ENCODE data around the gene TTC38.

The TTC38 gene

DNA sequence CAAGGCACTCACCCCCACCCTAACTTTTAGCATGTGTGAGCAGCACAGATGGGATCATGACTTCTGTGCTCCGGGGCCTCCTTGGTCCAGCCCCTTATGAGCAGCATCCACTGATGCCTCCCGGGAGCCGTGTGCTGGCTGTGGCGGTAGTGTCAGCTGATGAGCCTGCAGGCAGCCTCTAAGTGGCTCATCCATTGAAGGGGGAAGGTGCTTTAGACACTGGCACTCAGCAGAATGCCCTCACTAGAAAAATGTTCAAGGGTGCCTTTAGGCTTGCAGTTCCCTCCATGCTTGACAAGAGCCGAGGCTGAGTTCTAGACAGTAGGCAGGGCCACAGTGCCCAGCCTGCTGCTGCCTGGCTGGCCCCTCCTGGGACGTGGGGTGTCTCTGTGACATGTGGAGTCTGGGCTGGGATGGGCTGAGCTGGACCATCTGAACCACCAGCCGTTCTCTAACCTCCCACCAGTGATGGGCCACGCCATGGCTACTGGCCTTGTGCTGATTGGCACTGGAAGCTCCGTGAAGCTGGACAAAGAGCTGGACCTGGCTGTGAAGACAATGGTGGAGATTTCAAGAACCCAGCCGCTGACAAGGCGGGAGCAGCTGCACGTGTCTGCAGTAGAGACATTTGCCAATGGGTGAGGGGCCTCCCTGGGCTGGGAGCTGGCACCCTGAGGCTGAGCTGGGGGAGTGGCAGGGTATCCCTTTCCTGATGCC lies 5.8 kb downstream of the TTC38 start:
- Histone ChIP-seq H3K27me3 (replicated peaks in 2 of 5; ENCODE audit: control insufficient read depth in 4 of 5, insufficient read depth in 5 of 5, low read length in 4 of 5) (no peaks in the 10 kb centered on the region), H3K4me1 (ENCODE audit: control extremely low read depth in 1 of 4, control insufficient read depth in 4 of 4, insufficient read depth in 4 of 4, low read length in 3 of 4) (no peaks in the 10 kb centered on the region), H3K9me3 (ENCODE audit: control extremely low read depth in 1 of 5, control insufficient read depth in 4 of 5, insufficient read depth in 2 of 5, low read depth in 1 of 5, low read length in 4 of 5) (peaks cover 0 to 4% (median 0%) of the 10 kb centered on the region in 5 experiments), H3K36me3 (ENCODE audit: control insufficient read depth in 4 of 4, insufficient read depth in 4 of 4, low read length in 3 of 4) (peaks cover 10 to 54% (median 45%) of the 10 kb centered on the region in 4 experiments), H3K4me3 (ENCODE audit: control insufficient read depth in 1 of 7, extremely low read depth in 1 of 7, insufficient read depth in 4 of 7, low read depth in 2 of 7, low read length in 6 of 7) (no peak overlapping the region), H3K27ac (ENCODE audit: insufficient read depth in 1 of 2, low read depth in 1 of 2, low read length in 2 of 2, poor library complexity in 1 of 2, severe bottlenecking in 2 of 2) (no peak overlapping the region)
- 98% methylated on average over 11 of the region's 12 CpGs for WGBS (ENCODE audit: insufficient coverage)
- CTCF ChIA-PET, result interaction anchor here (2.4 kb wide), 1 partner anchor 12 kb away, joined by 6 read pairs; no protein-coding TSS in a partner anchor
- POLR2A ChIA-PET, result no interaction called here
- DNase-seq, result no peak

DNA sequence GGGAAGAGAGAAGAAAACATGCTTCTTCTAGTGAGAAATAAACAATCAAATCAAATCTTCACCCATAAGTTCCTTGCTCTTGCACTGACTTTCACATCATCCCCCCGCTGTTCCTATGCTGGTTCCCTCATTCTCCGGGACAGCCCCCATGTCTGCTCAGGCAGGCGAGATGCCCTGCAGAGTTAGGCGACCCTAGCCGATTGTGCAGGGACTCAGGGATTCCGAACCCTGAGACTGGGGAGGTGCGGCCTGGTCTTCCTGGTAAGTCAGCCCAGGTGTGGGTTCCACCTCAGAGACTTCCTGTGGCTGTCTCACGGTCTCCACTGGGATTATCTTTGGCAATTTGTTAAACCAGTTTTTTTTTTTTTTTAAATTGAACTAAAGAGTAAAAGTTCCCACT lies 6.6 kb downstream of the TTC38 start:
- Histone ChIP-seq H3K9me3 (ENCODE audit: control extremely low read depth in 1 of 5, control insufficient read depth in 4 of 5, insufficient read depth in 2 of 5, low read depth in 1 of 5, low read length in 4 of 5) (peaks cover 0 to 4% (median 0%) of the 10 kb centered on the region in 5 experiments), H3K4me3 (ENCODE audit: control insufficient read depth in 1 of 7, extremely low read depth in 1 of 7, insufficient read depth in 4 of 7, low read depth in 2 of 7, low read length in 6 of 7) (no peak overlapping the region), H3K4me1 (ENCODE audit: control extremely low read depth in 1 of 4, control insufficient read depth in 4 of 4, insufficient read depth in 4 of 4, low read length in 3 of 4) (no peaks in the 10 kb centered on the region), H3K36me3 (ENCODE audit: control insufficient read depth in 4 of 4, insufficient read depth in 4 of 4, low read length in 3 of 4) (peaks cover 12 to 61% (median 52%) of the 10 kb centered on the region in 4 experiments), H3K27me3 (replicated peaks in 2 of 5; ENCODE audit: control insufficient read depth in 4 of 5, insufficient read depth in 5 of 5, low read length in 4 of 5) (no peaks in the 10 kb centered on the region), H3K27ac (ENCODE audit: insufficient read depth in 1 of 2, low read depth in 1 of 2, low read length in 2 of 2, poor library complexity in 1 of 2, severe bottlenecking in 2 of 2) (no peak overlapping the region)
- CTCF ChIA-PET, result no interaction called here
- DNase-seq, result no peak
- POLR2A ChIA-PET, result no interaction called here
- WGBS (ENCODE audit: insufficient coverage), result 98% methylated on average over 8 of the region's 8 CpGs

- peaks cover 0 to 4% (median 0%) of the 10 kb centered on the region in 5 experiments for H3K9me3 ChIP-seq (ENCODE audit: control extremely low read depth in 1 of 5, control insufficient read depth in 4 of 5, insufficient read depth in 2 of 5, low read depth in 1 of 5, low read length in 4 of 5)
- no peaks in the 10 kb centered on the region for H3K4me1 ChIP-seq (ENCODE audit: control extremely low read depth in 1 of 4, control insufficient read depth in 4 of 4, insufficient read depth in 4 of 4, low read length in 3 of 4)
- H3K27ac ChIP-seq (ENCODE audit: insufficient read depth in 1 of 2, low read depth in 1 of 2, low read length in 2 of 2, poor library complexity in 1 of 2, severe bottlenecking in 2 of 2), result no peak overlapping the region
- no peak for DNase-seq
- ChIA-PET CTCF (interaction anchor here (1.0 to 1.2 kb wide), 2 partner anchors 11 to 40 kb away, joined by 3 read pairs; no protein-coding TSS in a partner anchor), POLR2A (interaction anchor here (0.6 kb wide), 1 partner anchor 10 kb away, joined by 3 read pairs; no protein-coding TSS in a partner anchor)
- H3K4me3 ChIP-seq (ENCODE audit: control insufficient read depth in 1 of 7, extremely low read depth in 1 of 7, insufficient read depth in 4 of 7, low read depth in 2 of 7, low read length in 6 of 7), result no peak overlapping the region
- no peaks in the 10 kb centered on the region for H3K27me3 ChIP-seq (replicated peaks in 2 of 5; ENCODE audit: control insufficient read depth in 4 of 5, insufficient read depth in 5 of 5, low read length in 4 of 5)
- 74% methylated on average over 2 of the region's 3 CpGs for WGBS (ENCODE audit: insufficient coverage)
- peaks cover 15 to 71% (median 60%) of the 10 kb centered on the region in 4 experiments for H3K36me3 ChIP-seq (ENCODE audit: control insufficient read depth in 4 of 4, insufficient read depth in 4 of 4, low read length in 3 of 4)
Observed at GRCh38 chr22:46275455-46276122, 7.8 kb downstream of the TTC38 start.

- POLR2A ChIA-PET, result no interaction called here
- CTCF ChIA-PET, result interaction anchor here (0.6 to 1.0 kb wide), 2 partner anchors 8 to 39 kb away, joined by 3 read pairs; partner anchors contain the start of gene TTC38
Observed at GRCh38 chr22:46276563-46276962, 8.8 kb downstream of the TTC38 start.

GRCh38 chr22:46278656-46279645 lies 11.1 kb downstream of the TTC38 start:
- DNase-seq, result no peak
- Histone ChIP-seq H3K36me3 (ENCODE audit: control insufficient read depth in 4 of 4, insufficient read depth in 4 of 4, low read length in 3 of 4) (peaks cover 15 to 81% (median 64%) of the 10 kb centered on the region in 4 experiments), H3K4me3 (ENCODE audit: control insufficient read depth in 1 of 7, extremely low read depth in 1 of 7, insufficient read depth in 4 of 7, low read depth in 2 of 7, low read length in 6 of 7) (no peak overlapping the region), H3K27me3 (replicated peaks in 2 of 5; ENCODE audit: control insufficient read depth in 4 of 5, insufficient read depth in 5 of 5, low read length in 4 of 5) (no peaks in the 10 kb centered on the region), H3K27ac (ENCODE audit: insufficient read depth in 1 of 2, low read depth in 1 of 2, low read length in 2 of 2, poor library complexity in 1 of 2, severe bottlenecking in 2 of 2) (no peak overlapping the region), H3K4me1 (ENCODE audit: control extremely low read depth in 1 of 4, control insufficient read depth in 4 of 4, insufficient read depth in 4 of 4, low read length in 3 of 4) (no peaks in the 10 kb centered on the region), H3K9me3 (ENCODE audit: control extremely low read depth in 1 of 5, control insufficient read depth in 4 of 5, insufficient read depth in 2 of 5, low read depth in 1 of 5, low read length in 4 of 5) (peaks cover 0 to 4% (median 0%) of the 10 kb centered on the region in 5 experiments)
- 94% methylated on average over 19 of the region's 22 CpGs for WGBS (ENCODE audit: insufficient coverage)
- CTCF ChIA-PET, result interaction anchor here (1.0 kb wide), 1 partner anchor 9 kb away, joined by 4 read pairs; no protein-coding TSS in a partner anchor
- POLR2A ChIA-PET, result interaction anchor here (0.6 kb wide), 1 partner anchor 9 kb away, joined by 3 read pairs; no protein-coding TSS in a partner anchor

More at GRCh38 chr22:46276563-46276962, 8.8 kb downstream of the TTC38 start:
- Histone ChIP-seq H3K4me1 (ENCODE audit: control extremely low read depth in 1 of 4, control insufficient read depth in 4 of 4, insufficient read depth in 4 of 4, low read length in 3 of 4) (no peaks in the 10 kb centered on the region), H3K27ac (ENCODE audit: insufficient read depth in 1 of 2, low read depth in 1 of 2, low read length in 2 of 2, poor library complexity in 1 of 2, severe bottlenecking in 2 of 2) (no peak overlapping the region), H3K36me3 (ENCODE audit: control insufficient read depth in 4 of 4, insufficient read depth in 4 of 4, low read length in 3 of 4) (peaks cover 15 to 79% (median 65%) of the 10 kb centered on the region in 4 experiments), H3K27me3 (replicated peaks in 2 of 5; ENCODE audit: control insufficient read depth in 4 of 5, insufficient read depth in 5 of 5, low read length in 4 of 5) (no peaks in the 10 kb centered on the region), H3K4me3 (ENCODE audit: control insufficient read depth in 1 of 7, extremely low read depth in 1 of 7, insufficient read depth in 4 of 7, low read depth in 2 of 7, low read length in 6 of 7) (no peak overlapping the region), H3K9me3 (ENCODE audit: control extremely low read depth in 1 of 5, control insufficient read depth in 4 of 5, insufficient read depth in 2 of 5, low read depth in 1 of 5, low read length in 4 of 5) (peaks cover 0 to 4% (median 0%) of the 10 kb centered on the region in 5 experiments)
- 100% methylated on average over 2 of the region's 7 CpGs for WGBS (ENCODE audit: insufficient coverage)
- DNase-seq, result no peak

GRCh38 chr22:46280063-46280817 lies 12.4 kb downstream of the TTC38 start:
- no peaks in the 10 kb centered on the region for H3K27me3 ChIP-seq (replicated peaks in 2 of 5; ENCODE audit: control insufficient read depth in 4 of 5, insufficient read depth in 5 of 5, low read length in 4 of 5)
- WGBS (ENCODE audit: insufficient coverage), result over 99% methylated on average over 11 of the region's 12 CpGs
- no peak for DNase-seq
- H3K27ac ChIP-seq (ENCODE audit: insufficient read depth in 1 of 2, low read depth in 1 of 2, low read length in 2 of 2, poor library complexity in 1 of 2, severe bottlenecking in 2 of 2), result no peak overlapping the region
- no peaks in the 10 kb centered on the region for H3K4me1 ChIP-seq (ENCODE audit: control extremely low read depth in 1 of 4, control insufficient read depth in 4 of 4, insufficient read depth in 4 of 4, low read length in 3 of 4)
- H3K9me3 ChIP-seq (ENCODE audit: control extremely low read depth in 1 of 5, control insufficient read depth in 4 of 5, insufficient read depth in 2 of 5, low read depth in 1 of 5, low read length in 4 of 5), result peaks cover 0 to 4% (median 0%) of the 10 kb centered on the region in 5 experiments
- no peak overlapping the region for H3K4me3 ChIP-seq (ENCODE audit: control insufficient read depth in 1 of 7, extremely low read depth in 1 of 7, insufficient read depth in 4 of 7, low read depth in 2 of 7, low read length in 6 of 7)
- H3K36me3 ChIP-seq (ENCODE audit: control insufficient read depth in 4 of 4, insufficient read depth in 4 of 4, low read length in 3 of 4), result peaks cover 14 to 82% (median 64%) of the 10 kb centered on the region in 4 experiments
- CTCF ChIA-PET, result interaction anchor here (0.9 to 1.4 kb wide), 2 partner anchors 13 to 15 kb away, joined by 3 read pairs; partner anchors contain the start of gene TTC38
- POLR2A ChIA-PET, result no interaction called here

Measured in common myeloid progenitor, CD34-positive (primary cell).